ENCODE results near the gene ZNF784. TPM values are rescaled to one million over a fixed set of nuclear protein-coding genes. Genes with fewer than 3 reads are reported as not detected.
"Not testable (repeated sequence)": the region's sequence is repeated elsewhere in the genome, so short reads cannot be mapped to it uniquely, and the experiment has no call there.

The ZNF784 gene
- total RNA-seq, 1 donor from 2014 or later, result 4.5 TPM

DNA sequence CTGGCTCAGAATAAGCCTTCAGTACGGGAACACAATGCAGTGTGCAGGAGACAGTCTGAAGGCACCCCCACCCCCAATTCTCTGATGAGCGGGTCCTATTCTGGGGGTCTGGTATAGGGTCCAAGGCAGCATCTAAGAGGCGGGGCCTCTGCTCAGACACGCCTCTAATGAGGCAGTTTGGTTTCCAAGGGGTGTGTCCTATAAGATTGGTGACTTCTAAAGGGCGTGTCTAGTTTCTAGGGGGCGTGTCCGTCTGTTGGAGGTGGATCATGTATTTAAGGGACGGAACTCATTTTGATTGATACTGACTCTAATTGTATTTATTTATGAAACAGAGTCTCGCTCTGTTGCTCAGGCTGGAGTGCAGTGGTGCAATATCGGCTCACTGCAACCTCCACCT, 33.7 kb downstream of the ZNF784 start:
- FAIRE-seq (no peak), DNase-seq (ENCODE audit: low spot score in 2 of 2) (no peak)

- FAIRE-seq (no peak), DNase-seq (ENCODE audit: low spot score in 2 of 2) (no peak)
Observed at GRCh38 chr19:55590109-55590508, 34.3 kb downstream of the ZNF784 start.

DNA sequence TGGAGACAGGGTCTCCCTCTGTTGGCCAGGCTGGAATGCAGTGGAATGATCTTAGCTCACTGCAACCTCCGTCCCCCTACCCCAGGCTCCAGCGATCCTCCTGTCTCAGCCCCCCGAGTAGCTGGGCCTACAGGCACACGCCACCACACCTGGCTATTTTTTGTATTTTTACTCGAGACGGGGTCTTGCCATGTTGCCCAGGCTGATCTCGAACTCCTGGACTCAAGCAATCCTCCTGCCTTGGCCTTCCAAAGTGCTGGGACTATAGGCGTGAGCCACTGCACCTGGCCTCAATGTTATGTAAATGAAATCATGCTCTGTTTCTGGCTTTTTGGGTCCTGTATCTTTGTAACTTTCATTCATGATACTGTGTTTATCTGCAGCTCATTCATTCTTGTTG, 35.6 kb downstream of the ZNF784 start:
- DNase-seq (ENCODE audit: low spot score in 2 of 2) (no peak), FAIRE-seq (no peak)

DNA sequence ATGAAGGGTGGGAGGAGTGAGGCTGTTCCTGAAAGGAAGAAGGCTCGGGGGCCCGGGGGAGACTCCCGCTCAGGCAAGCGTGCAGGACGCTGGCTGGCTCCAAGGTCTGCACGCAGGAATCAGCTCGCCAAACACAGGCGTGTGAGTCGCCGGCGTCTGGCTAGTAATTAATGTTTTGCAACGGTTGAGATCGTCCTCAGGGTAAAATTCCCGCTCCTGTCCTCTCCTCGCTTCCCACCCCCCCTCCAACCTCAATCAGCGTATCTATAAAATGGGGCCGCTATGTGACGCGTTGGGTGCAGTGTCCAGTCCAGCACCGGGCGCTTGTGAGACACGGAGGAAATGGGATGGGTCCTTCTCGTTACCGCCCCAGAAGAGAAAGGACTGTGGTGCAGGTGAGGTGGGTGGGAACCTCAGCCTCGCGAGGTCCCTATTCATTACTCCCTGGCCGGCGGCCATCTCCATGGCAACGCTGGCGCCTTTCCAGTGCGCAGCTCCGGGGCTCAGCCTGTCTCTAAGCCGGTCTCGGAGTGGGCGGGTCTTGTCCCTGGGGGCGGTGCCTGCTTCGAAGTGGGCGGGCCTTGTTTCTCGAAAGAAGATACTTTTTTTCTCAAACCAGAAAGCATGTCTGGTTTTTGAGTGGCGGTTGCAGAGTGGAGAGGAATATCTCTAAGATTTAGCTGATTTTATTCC, 37.2 kb downstream of the ZNF784 start:
- FAIRE-seq (no peak), DNase-seq (ENCODE audit: low spot score in 2 of 2) (peak; percentile 86 to 96)

- peak; percentile 62 to 78 for DNase-seq (ENCODE audit: low spot score in 2 of 2)
- no peak for FAIRE-seq
Observed at GRCh38 chr19:55585658-55586339, 38.6 kb downstream of the ZNF784 start.

DNA sequence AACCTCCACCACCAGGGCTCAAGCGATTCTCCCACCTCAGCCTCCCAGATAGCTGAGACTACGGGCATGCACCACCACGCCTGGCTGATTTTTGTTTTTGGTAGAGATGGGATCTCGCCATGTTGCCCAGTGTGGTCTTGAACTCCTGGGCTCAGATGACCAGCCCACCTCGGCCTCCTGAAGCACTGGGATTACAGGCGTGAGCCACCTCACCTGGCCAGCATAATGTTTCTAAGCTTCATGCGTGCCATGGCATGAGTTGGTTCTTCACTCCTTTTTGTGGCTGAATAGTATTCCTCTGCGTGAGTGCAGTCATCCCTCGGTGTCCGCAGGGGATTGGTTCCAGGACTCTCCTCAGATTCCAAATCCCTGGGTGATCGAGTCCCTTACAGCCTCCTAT, 39.5 kb downstream of the ZNF784 start:
- FAIRE-seq (no peak), DNase-seq (ENCODE audit: low spot score in 2 of 2) (no peak)

- FAIRE-seq, result not testable (repeated sequence)
Observed at GRCh38 chr19:55583897-55584296, 40.5 kb downstream of the ZNF784 start.

GRCh38 chr19:55582284-55582683, 42.1 kb downstream of the ZNF784 start:
- DNase-seq (ENCODE audit: low spot score in 2 of 2); FAIRE-seq: not testable (repeated sequence)

More at GRCh38 chr19:55583897-55584296, 40.5 kb downstream of the ZNF784 start:
- DNase-seq (ENCODE audit: low spot score in 2 of 2), result not testable (repeated sequence)

- DNase-seq (ENCODE audit: low spot score in 2 of 2), result no peak
- no peak for FAIRE-seq
Observed at GRCh38 chr19:55581823-55582223, 42.5 kb downstream of the ZNF784 start.

GRCh38 chr19:55581145-55581822, 43.1 kb downstream of the ZNF784 start:
- FAIRE-seq (no peak), DNase-seq (ENCODE audit: low spot score in 2 of 2) (peak in 1 of 2 donors; percentile 41)

DNA sequence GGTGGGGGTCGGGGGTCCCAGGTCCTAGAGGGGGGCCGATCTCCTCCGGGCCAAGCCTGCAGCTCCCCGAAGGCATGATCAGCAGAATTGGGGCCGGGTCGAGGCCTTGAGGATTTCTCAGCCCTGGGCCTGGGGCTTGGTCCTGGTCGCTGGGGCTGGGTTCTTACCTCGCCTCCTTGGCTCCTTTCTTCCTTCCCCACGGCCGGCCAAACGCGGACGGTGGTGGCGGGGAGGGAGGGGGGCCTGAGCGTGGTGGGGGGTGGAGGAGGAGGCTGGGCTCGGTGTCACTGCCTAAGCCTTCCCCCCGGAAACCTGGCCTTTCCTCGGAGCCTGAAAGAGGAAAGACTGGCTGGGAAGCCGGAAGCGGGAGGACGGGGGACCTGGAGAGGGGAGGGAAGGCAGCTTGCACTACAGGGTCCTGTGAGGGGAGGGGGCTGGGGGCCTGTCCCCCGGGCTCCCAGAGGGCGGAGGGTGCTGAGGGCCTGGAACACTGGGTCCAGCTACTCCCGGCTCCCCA, 43.7 kb downstream of the ZNF784 start, which contains the start of gene ZNF579:
Gene ZNF579, minus strand, starts transcription at position 221 of the 517 bp plus-strand sequence. CDS start 1,209 bp downstream, outside the sequence.
- FAIRE-seq, result no peak
- peak; percentile 88 to 90 for DNase-seq (ENCODE audit: low spot score in 2 of 2)

DNA sequence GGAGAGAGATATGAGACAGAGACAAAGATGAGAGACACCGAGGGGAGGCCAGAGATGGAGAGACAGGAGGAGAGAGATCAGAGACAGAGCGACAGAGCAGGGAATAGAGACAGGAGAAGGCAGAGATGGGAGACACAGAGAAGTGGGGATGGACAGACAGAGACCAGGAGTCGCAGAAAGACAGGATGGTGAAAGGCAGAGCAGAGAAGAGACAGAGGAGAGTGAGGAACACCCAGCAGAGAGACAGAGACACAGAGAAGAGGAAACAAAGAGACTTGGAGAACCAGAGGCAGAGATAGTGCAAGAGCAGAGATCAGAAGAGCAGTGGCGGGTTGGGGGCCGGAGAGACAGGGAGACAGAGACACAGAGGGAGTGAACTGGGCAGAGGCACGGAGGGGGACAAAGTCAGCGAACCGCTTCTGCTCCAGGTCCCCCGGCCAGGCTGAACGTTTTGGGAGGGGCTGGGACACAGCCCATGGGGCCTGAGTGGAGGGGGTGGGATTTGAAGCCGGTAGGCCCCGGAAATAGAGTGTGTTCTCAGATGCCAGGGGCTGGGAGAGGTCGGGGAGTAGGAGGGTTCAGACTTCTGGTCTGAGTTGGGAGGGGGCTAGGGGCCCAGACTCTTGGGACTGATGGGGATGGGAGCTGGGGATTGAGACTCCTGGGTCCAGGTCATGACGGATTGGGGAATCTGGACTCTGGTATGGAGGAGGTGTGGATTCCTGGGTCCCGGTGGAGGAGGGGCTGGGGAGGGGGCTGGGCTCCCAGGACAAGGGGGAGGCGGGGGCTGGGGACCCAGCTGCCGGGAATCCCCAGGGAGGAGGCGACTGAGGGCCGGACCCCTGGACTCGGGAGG, 44.4 kb downstream of the ZNF784 start:
- DNase-seq (ENCODE audit: low spot score in 2 of 2) (peak in 1 of 2 donors; percentile 46), FAIRE-seq (no peak)

DNA sequence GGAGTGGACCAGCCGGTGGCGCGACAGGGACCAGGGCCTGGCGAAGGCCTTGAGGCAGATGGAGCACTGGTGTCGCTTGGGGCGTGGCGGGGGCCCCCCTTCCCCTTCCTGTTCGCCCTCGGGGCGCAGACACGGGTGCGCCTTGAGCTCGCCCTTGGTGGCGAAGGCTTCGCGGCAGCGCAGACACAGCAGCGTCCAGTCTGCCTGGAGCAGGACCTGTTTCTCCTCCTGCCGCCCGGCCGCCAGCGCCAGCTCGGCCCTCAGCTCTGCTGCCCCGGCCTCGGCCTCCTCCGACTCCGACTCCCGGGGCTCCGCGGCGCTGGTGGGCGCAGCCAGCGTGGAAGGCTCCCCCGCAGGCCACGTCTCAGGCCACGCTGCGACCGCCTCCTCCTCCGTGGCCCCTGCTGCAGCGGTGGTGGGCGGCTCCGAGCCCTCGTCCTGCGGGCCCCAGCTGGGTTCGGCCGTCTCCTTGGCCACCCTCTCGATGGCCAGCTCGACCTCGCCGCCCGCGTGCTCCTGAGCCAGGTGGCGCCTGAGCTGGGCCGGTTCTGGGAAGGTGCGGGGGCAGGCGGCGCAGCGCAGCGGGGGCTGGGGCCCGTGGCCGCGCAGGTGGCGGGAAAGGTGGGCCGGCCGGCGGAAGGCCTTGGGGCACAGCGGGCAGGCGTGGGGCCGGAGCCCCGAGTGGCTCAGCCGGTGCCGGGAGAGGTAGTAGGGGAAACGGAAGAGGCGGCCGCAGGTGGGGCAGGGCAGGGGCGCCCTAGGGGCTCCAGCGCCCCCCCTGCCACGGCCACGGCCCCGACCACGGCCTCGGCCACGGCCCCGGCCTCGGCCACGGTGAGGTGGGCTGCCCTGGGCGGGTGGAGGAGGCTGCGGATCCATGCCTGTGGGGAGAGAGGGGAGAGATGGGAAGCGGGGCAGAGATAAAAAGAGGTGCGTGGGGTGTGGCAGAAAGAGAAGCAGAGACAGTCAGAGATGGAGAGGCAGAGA, 45.3 kb downstream of the ZNF784 start:
- FAIRE-seq, result no peak
- no peak for DNase-seq (ENCODE audit: low spot score in 2 of 2)

GRCh38 chr19:55578031-55578760, 46.2 kb downstream of the ZNF784 start:
- no peak for DNase-seq (ENCODE audit: low spot score in 2 of 2)
- FAIRE-seq, result no peak

- FAIRE-seq (no peak), DNase-seq (ENCODE audit: low spot score in 2 of 2) (no peak)
Observed at GRCh38 chr19:55576746-55577145, 47.6 kb downstream of the ZNF784 start.

DNA sequence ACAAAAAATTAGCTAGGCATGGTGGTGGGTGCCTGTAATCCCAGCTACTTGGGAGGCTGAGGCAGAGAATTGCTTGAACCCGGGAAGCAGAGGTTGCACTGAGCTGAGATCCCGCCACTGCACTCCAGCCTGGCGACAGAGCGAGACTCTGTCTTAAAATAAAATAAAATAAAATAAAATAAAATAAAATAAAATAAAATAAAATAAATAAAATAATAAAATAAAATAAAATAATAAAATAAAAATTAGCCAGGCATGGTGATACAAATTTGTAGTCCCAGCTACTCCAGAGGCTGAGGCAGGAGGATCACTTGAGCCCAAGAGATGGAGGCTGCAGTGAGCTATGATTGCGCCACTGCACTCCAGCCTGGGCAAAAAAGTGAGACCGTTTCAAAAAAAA, 50.4 kb downstream of the ZNF784 start:
- FAIRE-seq; DNase-seq (ENCODE audit: low spot score in 2 of 2): not testable (repeated sequence)
